Hematopoietic multipotent progenitor cell treated with erythropoietin and hydrocortisone succinate and interleukin-3 and kit ligand, for 6 days (in vitro differentiated cells): ENCODE data around the gene IMMT.

Experiments used
- DNase-seq: peaks from one replicate; pipeline ENCODE4 v3.0.0-alpha.2; 2015

The IMMT gene

DNA sequence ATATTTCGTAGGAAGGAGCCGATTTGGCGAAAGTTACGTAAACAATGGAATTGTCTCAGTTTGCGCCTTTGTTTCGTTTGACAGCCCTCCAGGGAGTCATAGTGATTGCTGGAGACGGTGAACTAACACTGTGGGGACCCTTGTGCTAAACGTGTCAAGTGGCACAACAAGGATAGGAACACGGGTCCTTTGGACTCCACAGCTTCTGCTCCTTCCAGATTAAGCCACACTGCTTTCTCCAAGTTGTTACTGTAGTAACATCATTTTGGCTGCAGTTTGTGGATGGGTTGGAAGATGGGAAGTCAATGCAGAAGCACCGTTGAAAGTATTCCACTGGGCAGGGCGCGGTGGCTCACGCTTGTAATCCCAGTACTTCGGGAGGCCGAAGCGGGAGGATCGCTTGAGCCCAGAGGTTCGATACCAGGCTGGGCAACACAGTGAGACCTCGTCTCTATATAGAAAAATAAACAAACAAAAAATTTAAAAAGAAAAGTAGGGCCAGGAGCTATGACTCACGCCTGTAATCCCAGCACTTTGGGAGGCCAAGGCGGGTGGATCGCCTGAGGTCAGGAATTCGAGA is 636 bp upstream of the IMMT start:
- DNase-seq: no peak

DNA sequence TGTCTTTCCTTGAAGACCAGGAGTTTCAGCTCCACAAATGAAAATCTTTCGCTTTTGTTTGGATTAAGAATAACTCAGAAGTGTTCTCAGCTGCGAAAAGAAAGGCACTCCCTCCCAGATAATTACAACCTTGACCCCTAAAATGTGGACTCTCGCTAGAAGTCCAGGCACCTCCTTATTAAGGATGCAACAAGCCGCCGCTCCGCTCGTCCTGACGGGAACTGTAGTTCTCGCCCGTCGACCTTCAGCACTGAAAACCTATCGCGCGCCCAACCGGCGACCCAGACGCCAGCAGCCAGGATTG is 559 bp downstream of the IMMT start:
- peak; percentile 99 for DNase-seq

DNA sequence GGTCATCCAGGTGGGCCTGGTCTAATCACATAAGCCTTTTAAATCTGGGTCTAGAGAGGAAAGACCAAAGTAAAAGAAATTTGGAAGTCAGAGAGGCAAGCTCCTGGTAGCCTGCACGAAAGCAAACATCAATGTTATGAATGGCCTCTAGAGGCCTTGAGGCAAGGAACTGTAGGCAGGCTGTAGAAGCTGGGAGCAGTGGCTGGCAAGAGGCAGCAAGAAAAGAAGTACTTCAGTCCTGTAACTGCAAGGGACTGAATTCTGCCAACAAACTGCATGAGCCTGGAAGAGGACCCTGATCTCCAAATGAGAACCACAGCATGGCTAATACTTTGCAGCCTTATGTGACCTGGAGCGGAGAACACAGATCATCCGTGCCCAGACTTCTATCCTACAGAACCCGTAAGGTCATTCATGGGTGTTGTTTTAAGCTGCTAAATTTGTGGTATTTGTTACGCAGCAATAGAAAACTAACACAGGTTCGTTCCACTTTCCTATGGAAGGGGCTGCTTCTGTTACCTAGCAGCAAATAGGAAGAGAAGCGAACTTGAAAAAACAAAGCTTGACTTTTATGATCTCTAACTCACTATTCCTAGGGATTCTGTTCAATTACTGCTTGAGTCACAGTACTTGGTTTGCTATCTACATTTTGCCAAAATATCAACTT is 1.2 kb downstream of the IMMT start:
- DNase-seq: peak; percentile 70

DNA sequence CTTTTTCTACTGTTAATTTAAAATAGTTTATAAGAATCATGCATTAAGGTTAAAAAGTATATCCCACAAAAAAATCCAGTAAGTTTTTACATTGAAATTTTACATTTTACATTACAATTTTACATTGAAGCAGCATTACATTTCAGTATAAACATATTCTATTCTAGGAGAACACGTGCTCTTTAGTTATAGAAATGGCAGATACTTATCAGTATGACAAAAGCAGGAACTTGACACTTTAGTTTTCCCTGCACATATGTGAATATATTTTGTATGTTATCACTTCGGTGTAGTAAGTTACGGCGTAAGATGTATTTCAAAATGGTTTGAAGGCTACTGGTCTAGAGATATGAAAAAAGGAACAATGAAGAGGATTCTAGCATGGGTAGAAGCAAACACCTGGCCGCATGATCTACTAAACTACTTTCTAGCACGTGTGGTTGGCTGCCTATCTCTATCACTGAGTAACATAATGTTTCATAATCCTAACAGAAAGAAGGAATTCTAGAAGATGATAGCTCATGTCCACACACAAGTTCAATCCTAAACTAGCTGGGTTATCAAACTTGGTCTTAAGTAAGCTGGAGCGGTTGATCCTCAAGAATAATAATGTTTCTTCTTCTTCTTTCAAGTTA is 5.4 kb downstream of the IMMT start:
- DNase-seq: peak; percentile 71

DNA sequence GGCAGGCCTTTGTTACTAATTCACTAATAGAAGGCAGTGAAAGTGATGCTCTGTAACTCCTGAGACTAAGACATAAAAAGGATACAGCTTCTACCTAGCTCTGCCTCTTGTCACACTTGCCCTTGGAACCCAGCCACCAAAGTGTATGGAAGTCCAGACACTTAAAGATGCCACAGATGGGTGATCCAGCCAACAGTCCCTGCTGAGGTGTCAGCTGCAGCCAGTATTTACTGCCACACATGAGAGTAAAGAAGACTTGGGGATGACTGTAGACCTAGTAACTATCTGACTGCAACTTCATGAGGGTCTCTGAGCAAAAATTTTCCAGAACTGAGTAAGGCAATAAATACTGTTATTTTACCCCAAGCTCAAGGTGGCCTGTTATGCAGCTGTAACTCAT is 8.8 kb downstream of the IMMT start:
- no peak for DNase-seq

DNA sequence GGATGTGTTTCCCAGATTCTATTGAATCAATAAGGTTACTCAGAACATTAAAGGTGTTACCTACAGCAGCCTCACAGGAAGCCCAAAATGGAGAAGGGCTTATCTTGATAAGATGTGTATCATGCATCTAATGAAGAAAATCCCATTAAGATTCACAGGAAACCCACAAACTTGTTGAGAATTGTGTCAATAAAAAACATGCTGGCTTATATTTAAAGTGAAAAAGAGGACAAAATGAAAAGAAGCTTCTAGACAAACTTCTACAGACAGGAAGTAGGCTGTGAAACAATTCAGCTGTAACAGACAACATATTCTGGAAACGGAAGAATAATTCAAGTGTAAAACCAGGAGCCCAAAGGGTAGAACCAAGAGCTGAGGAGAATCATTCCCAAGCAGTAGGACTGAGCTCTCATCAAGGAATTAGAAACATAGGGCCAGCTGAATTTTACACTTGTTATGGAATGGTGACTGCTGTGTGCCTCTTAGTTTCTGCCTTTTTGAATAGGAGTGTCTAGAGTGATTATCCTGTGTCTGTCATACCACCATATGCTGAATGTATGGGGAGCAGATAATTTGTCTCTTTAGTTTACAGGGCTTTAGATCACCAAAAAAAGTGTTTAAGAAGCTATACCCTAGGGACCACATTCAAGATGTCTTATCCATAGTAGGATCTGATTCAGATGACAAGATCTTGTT is 9.6 kb downstream of the IMMT start:
- no peak for DNase-seq

DNA sequence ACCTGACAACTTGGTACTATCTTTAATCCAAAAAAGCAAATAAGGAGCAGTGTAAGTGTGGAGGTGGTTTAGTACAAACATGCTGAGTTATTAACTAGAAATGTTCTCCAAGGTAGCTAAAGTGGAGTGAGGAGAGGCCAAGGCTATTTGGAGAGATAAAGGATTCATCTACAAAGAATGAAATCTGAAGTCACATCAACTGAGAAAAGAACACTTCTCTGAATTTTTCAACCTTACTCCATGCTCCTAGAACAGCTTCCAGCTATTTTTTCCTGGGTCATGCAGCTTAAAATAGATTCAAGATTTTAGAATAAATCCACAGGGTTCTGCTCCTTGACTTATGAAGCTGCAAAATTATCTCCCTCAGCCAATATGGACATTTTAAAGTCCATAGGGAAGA is 18.7 kb downstream of the IMMT start:
- DNase-seq: no peak

DNA sequence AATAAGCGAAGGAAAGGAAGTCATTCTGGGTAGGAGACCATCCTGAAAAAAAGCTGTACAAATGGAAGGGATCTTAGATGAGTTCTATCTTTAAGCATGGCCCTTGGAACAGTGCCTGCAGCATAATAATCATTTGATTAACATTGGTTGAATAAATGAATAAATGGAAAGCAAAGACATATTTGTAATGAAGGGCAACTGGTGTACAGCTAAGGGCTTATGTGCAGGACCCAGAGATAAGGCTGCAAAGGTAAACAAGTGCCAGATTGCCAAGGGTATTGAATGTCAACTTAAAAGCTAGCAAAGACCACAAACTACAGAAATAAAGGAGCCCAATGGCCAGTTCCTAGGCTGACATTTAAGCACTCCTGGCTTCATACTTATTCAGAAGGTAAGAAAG is 19.4 kb downstream of the IMMT start:
- no peak for DNase-seq

DNA sequence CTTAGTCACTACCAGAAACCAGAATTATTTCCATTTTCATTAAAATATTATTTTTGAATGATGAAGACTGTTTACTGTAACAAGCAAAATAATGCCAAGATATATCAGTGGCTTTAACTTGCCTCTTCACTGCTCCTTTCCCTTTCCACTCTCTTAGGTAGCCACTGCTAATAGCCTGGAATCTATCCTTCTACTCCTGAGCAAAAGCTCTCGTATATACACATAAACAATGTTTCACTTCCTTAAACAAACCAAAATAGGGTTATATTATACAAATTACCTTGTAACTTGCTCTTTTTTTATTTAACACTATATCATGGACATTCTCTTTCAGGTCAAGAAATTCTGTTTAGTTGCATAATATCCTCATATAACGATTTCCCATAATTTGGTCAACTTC is 20.8 kb downstream of the IMMT start:
- no peak for DNase-seq

DNA sequence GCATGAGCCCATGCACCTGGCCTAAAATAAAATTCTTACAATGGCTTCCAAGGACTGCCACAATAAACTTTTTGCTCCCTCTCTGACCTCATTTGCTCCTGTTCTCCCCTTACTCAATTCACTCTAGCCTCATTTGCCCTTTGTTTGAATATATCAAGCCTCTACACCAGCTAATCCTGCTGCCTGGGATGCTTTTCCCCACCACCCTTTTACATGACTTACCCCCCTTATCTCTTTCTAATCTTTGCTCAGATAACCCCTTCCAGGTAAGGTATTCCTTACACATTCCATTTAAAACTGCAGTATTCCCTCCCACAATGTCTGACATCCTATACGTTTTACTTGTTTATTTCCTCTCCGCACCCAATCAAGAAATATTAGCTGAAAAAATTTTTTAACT is 22.7 kb downstream of the IMMT start:
- DNase-seq: no peak

DNA sequence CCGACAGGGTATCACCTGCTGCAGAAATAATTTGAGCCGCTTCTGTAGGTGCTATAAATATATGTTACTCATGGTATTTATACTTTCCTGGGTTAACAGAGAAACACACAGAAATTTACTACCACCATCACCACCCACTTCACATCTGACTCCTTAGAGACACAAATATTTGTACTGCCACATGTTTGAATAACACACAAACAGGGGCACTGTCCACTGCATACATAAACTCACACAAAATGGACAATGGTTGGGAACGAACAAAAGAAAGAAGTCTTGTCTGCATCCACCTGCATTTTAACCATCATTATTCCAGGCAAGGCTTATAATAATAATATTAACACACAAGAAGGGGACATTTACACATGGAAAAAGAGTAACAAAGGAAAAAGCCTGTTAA is 24.0 kb downstream of the IMMT start:
- no peak for DNase-seq

DNA sequence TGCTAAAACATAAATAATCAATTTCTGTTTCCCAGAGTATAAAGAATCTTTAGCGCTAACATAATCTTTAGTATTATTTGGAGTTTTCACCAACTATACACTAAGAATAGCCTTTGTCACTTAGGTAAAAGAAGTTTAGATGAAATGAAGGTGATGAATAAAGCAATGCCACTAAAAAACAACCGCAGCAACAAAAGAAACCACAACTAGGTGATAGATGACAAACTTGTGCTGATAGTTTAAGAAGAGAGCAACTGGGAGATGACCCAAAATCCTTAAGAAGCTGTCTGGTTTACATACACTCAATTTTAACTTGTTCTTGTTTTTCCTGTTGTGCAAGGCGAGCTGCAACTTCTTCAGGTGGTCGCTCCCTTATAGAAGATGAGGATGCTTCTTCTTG is 24.8 kb downstream of the IMMT start:
- DNase-seq: no peak

DNA sequence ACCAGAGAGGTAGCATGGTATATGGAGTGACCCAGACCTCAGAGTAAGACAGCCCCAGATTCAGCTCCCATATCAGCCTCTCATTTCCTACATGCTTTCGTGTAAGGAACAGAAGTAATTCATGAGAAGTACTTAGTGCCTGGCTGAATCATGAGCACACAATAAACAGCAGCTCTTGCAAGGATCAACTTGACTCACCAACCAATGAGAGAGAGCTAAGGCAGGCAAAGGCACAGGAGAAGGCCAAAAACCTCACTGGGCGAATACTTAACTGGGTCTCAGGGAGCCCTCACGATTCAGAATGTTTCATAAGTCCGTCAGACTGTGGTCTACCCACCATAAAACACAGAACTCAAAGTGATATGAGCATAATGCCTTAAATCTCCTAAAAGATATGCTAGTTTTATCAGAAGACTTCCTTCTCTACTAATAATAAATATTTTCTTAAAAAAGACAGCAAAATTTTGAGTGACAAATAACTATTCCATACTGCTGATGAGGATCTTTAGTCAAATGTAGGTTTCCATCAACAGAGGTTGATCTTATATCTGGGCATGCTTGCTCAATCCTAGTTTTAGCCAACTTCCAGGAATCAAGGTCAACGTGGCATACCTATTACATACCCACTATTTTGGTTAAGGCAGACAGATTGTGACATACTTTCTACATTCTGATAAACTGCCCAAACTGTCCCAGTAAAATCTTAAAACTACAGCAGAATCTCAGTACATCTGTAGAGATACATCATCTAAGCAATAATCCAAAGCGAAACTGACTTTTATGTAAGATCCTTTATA is 34.9 kb downstream of the IMMT start:
- no peak for DNase-seq

DNA sequence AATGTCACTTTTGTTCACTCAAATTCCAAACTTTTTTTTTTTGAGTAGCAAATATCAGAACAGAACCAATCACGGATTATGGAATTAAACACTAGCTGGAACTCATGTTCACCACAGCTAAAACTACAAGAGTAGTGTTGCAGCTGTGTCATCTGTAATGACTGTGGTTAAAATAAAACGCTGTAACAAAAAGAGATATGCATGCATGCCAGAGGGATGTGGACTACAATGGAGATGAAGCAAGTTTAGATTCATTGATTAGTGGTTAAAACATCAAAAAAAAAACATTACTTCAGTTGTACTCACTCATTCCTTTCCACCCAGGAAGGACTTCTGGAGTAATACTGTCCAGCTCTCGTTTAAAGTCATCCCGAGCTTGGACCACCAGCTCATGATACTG is 37.0 kb downstream of the IMMT start:
- DNase-seq: no peak

DNA sequence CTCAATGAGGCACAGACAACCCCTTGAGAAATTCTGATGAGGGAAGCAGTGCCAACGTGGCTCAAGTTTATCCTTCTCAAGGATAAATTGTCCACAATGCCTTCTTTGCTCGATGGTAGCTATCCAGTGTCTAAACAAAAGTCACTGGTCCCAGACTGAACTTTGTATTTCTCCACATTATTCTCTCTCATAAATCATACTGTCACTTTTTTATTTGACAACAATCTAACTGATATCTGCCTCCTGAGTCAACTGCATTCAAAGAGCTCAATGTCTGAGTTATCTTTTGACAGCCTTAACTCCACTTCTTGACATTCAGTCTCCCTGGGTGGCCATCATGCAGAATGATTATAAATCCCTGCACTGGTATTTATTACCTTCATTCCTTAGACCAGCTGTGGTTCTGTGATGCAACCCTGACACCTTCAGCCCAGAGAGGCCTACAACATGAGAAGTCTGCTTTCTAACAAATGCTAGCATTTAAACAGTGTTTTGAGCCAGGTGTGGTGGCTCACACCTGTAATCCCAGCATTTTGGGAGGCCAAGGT is 38.2 kb downstream of the IMMT start:
- no peak for DNase-seq

DNA sequence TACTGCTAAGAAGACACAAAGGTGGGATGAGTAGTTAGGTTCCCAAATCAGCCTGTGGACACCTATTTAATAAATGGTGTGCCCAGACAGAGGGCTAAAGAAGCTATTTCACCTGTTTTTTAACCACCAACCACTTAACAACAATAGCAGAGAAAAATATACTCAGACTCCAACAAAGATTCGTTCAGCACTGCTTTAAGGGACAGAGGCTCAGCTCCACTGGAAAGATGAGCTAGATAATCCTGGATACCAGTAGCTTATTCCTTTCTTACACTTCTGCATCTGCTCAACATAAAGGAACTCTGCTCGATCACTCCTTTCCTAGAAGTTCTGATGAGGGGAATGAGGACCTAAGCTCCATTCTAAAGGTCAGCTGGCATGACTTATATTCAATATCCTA is 44.8 kb downstream of the IMMT start:
- no peak for DNase-seq

DNA sequence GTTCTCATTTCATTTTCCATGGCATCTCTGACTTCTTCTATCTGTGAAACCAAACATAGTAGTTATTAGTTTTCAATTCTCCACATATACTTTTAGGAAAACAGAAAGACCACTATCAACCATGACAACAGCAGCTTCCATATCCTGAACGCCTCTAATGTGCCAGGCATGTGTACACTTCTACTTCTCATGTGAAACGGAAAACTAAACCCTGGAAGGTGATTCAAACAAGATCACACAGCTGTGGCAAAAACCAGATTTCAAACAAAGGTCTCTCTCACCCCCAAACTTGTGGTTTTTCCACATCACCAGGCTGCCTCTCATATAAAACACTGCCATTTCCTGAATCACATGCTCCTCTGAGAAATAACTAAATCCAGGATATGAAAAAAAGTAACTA is 47.5 kb downstream of the IMMT start:
- DNase-seq: no peak

DNA sequence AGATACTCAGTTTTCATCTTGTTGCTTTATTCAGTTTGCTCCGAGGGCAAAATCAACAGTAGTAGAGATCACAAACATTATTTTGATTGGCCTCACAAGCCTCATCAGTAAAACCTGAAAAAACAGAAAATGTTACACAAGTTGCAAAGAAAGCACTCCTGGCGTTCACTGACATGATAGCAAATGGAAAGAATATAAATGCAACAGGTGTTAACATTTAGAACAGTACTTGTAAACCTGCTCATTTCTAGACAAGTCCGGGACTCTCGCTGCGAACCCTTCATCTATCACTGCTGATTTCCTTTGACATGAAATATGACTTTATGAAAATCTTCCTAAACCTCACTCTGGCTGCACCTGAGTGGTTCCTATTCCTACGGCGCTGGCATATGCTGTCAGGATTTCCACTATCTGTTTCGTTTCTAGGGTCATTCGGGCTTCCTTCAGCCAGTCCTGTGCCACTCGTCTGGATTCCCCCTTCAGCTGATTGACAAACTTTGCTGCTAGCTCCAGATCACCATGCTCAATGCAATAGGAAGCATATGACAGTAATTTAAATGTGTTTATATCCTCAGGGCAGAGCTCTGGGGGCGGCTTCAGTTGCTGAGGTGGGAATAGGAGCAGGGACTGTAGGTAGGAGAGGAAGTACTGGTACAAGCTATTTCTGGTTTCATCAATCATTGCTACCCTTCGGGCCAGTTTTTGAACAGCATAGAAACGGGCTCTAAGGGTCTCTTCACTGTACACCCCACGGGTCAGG is 51.2 kb downstream of the IMMT start:
- no peak for DNase-seq

DNA sequence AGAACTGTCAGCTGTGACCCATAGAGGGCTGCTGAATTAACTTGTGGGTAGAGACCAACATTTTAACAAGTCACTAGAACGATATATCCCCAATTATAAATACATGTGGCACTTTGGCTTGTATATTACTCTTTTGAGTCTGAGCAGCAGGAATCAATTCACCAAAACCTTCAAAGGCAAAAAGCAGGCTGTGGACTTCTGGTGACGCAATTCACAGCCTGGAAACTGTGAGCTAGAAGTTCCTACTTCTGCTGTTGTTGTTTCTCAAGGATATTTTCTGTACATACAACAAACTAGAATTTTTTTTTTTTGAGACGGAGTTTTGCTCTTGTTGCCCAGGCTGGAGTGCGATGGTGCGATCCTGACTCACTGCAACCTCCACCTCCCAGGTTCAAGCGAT is 52.0 kb downstream of the IMMT start:
- no peak for DNase-seq

DNA sequence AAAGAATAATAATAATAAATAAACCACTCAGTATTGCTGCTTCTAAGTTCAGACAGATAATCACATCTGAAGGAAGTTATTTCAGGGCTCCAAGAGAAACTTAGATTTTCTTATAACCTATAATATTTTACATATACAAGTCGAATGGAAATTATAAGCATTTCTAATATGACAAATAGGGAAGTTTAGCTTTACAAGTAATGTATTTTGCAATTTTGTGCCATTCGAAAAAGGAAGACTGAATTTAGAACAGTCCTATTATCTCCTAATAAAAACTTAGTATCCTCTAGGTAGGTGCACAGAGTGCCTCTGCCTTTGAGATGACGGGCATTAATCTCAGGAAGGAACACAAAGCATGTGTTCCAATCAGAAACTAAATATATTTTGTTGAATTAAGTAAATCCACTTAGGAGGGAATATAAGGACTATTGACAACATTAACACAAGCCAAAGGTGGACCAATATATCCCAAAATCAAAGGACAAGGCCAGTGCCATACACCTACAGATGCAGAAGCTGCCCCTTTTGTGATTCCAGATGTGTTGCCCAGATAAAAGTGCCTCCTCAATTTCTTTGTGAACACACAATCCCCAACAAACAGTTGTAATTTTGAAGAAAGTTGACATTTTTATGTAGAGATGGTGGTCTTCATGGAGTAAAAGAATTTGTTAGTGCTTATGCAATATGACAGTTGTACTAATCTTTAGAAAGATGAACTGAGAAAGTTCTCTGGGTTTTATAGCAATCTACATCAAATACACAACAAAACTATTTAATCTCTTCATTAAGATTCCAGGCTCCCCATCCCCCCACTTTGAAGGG is 52.6 kb downstream of the IMMT start:
- no peak for DNase-seq

DNA sequence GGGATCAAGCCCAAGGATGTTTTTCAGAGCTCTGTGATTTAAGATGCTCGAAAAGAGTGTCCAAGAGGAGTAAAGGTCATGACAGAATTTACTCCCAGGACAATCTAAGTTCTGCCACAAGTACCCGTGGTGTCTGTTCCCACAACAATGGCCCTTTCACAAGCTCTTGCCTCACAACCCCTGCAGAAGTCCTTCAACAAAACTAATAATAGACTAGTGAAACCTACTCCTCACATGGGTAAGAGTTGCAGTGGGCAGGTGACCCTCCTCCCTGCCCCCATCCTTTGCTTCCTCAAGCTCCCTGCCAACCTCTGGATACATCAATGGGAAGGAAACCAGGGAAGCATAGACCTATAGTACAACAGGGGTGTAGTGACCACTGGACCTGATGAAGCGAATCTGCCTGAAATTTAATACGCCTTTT is 54.3 kb downstream of the IMMT start:
- DNase-seq: no peak

DNA sequence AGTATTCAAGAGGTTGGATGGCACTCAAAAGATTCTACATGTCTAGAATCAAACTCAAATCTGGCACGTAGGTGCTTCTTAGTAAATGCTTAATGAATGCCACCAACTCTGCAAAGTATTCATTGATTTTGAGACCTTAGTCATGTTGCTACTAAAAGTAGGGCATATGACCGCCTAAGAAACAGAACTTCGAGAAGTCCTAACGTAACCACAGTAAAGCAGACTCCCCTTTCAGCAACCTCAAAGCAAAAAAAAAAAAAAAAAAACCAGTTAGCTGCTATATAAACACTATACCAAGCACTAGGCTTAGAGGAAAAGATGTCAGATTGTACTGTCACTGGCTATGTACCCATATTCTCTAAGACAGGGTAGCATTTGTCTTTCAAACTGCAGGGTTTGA is 55.3 kb downstream of the IMMT start:
- DNase-seq: no peak
